ENCODE results near the gene SUPT4H1. TPM values are rescaled to one million over a fixed set of nuclear protein-coding genes. Genes with fewer than 3 reads are reported as not detected.

Gene SUPT4H1
- polyA plus RNA-seq, 1 donor (not counting 4 experiments of a cell fraction or from before 2014, with no cell fraction given) = 206 TPM

DNA sequence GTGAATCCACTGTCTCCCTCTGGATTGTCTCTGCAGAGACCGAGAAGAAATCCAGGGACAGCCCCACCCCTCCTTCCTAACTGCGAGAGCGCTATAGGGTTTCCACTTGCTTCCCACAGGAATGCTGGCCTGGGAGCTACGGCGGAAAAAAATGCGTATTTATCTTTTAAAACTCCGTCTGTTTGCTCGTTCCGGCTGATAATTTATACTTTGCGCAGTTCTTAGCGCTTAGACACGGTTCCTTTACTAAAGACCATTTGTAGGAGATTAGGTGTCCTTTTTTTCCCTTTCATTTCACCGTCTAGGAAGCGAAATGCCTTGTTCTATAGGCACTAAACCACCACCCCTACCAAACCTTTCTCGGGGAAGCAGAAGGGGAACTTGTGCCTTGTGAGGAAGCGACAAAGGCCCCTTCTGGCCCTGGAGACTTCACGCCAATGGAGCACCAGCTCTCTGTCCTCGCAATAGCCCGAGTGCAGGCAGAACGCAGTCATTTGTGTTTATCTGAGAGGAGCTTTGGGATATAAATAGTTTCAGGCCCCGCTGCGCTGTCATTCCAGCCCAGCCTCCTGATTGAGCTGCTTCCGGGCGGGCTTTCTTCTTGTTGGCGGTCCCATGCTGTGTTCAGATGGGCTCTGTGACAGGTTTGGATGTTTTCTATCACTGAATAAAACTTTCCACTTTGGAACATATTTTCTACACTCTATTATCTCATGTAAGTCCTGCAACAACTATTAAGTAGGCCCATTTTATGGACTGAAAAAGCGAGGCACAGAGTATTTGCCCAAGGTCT is 791 bp upstream of the SUPT4H1 start:
- H3K9ac ChIP-seq (ENCODE audit: control insufficient read depth, extremely low read depth, insufficient read depth, low read length) = peak overlapping the region; percentile 77

DNA sequence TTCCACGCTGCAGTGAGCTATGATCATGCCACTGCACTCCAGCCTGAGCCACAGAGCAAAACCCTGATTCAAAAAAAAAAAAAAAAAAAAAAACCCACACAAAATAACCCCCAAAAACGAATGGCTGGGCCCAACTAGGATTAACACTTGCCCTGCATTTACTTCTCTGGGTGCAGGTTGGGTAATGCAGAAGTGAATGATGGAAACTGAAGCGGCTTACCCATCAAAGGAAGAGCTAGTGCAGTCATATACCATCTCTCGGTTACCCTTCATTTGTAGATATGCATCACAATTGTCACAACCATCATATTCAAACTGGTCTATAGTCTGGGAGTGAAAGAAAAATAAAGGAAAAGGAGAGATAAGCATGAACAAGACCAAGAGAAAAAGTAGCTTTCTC is 819 bp downstream of the SUPT4H1 start:
- H3K9me3 ChIP-seq (ENCODE audit: control insufficient read depth, low read depth, low read length) = no peaks in the 10 kb centered on the region
- H3K4me3 ChIP-seq (ENCODE audit: control insufficient read depth in 2 of 3, extremely low read depth in 1 of 3, insufficient read depth in 2 of 3, low read depth in 1 of 3, low read length in 3 of 3) = peak overlapping the region; percentile 78 to 95 (median 82)
- H3K4me1 ChIP-seq (ENCODE audit: control insufficient read depth, extremely low read depth, insufficient read depth, low read length) = peaks cover 13% of the 10 kb centered on the region
- dilution Hi-C loops (cut with MboI; ENCODE audit: extremely low pct_ligation_motif_present, low sequenced_read_pairs) = no loop called here
- peak overlapping the region; percentile 77 for H3K27ac ChIP-seq (ENCODE audit: control insufficient read depth, insufficient read depth, low read length)
- peak overlapping the region; percentile 89 for H3K9ac ChIP-seq (ENCODE audit: control insufficient read depth, extremely low read depth, insufficient read depth, low read length)
- H2AFZ ChIP-seq (ENCODE audit: control insufficient read depth, low read length) = no peak overlapping the region
- H3K4me2 ChIP-seq (ENCODE audit: control insufficient read depth, extremely low read depth, insufficient read depth, low read depth, low read length) = peak overlapping the region; percentile 91
- no peaks in the 10 kb centered on the region for H3K27me3 ChIP-seq (ENCODE audit: control insufficient read depth, extremely low read depth, insufficient read depth, low read length)
- H3K79me2 ChIP-seq (ENCODE audit: control insufficient read depth, insufficient read depth, low read length) = peaks cover 17% of the 10 kb centered on the region
- H4K20me1 ChIP-seq (ENCODE audit: control insufficient read depth, extremely low read depth, insufficient read depth, low read length) = no peaks in the 10 kb centered on the region
- H3K36me3 ChIP-seq (ENCODE audit: control insufficient read depth in 2 of 2, extremely low read depth in 1 of 2, insufficient read depth in 2 of 2, low read length in 2 of 2) = peaks cover 21 to 34% of the 10 kb centered on the region in 2 experiments
- no peak for DNase-seq (ENCODE audit: low read depth, low spot score)
- no peak for TF ChIP-seq EZH2 (IDR thresholded peaks at IDR 0.05; ENCODE audit: low read length)
- TF ChIP-seq, protein P1, sequence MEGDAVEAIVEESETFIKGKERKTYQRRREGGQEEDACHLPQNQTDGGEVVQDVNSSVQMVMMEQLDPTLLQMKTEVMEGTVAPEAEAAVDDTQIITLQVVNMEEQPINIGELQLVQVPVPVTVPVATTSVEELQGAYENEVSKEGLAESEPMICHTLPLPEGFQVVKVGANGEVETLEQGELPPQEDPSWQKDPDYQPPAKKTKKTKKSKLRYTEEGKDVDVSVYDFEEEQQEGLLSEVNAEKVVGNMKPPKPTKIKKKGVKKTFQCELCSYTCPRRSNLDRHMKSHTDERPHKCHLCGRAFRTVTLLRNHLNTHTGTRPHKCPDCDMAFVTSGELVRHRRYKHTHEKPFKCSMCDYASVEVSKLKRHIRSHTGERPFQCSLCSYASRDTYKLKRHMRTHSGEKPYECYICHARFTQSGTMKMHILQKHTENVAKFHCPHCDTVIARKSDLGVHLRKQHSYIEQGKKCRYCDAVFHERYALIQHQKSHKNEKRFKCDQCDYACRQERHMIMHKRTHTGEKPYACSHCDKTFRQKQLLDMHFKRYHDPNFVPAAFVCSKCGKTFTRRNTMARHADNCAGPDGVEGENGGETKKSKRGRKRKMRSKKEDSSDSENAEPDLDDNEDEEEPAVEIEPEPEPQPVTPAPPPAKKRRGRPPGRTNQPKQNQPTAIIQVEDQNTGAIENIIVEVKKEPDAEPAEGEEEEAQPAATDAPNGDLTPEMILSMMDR (optimal IDR thresholded peaks at IDR 0.05 in 1 of 3, IDR thresholded peaks at IDR 0.05 in 1 of 3, conservative IDR thresholded peaks at IDR 0.05 in 1 of 3; ENCODE audit: extremely low read depth in 1 of 3, insufficient read depth in 2 of 3, low read length in 3 of 3) = no peak
- FAIRE-seq = no peak
- H3K9me1 ChIP-seq (ENCODE audit: control insufficient read depth, extremely low read depth, insufficient read depth, low read length) = no peaks in the 10 kb centered on the region

More for the DNA sequence above, 791 bp upstream of the SUPT4H1 start:
- Histone ChIP-seq H2AFZ (ENCODE audit: control insufficient read depth, low read length) (peak overlapping the region; percentile 41), H3K36me3 (ENCODE audit: control insufficient read depth in 2 of 2, extremely low read depth in 1 of 2, insufficient read depth in 2 of 2, low read length in 2 of 2) (peaks cover 29 to 31% of the 10 kb centered on the region in 2 experiments), H3K4me1 (ENCODE audit: control insufficient read depth, extremely low read depth, insufficient read depth, low read length) (peaks cover 13% of the 10 kb centered on the region), H3K27ac (ENCODE audit: control insufficient read depth, insufficient read depth, low read length) (peak overlapping the region; percentile 81), H3K9me3 (ENCODE audit: control insufficient read depth, low read depth, low read length) (no peaks in the 10 kb centered on the region), H3K4me2 (ENCODE audit: control insufficient read depth, extremely low read depth, insufficient read depth, low read depth, low read length) (peak overlapping the region; percentile 90), H3K9me1 (ENCODE audit: control insufficient read depth, extremely low read depth, insufficient read depth, low read length) (no peaks in the 10 kb centered on the region), H4K20me1 (ENCODE audit: control insufficient read depth, extremely low read depth, insufficient read depth, low read length) (no peaks in the 10 kb centered on the region), H3K4me3 (ENCODE audit: control insufficient read depth in 2 of 3, extremely low read depth in 1 of 3, insufficient read depth in 2 of 3, low read depth in 1 of 3, low read length in 3 of 3) (peak overlapping the region; percentile 70 to 95 (median 78)), H3K79me2 (ENCODE audit: control insufficient read depth, insufficient read depth, low read length) (peaks cover 17% of the 10 kb centered on the region), H3K27me3 (ENCODE audit: control insufficient read depth, extremely low read depth, insufficient read depth, low read length) (no peaks in the 10 kb centered on the region)
- dilution Hi-C loops (cut with MboI; ENCODE audit: extremely low pct_ligation_motif_present, low sequenced_read_pairs) = no loop called here
- peak; percentile 17 for DNase-seq (ENCODE audit: low read depth, low spot score)
- no peak for FAIRE-seq
- no peak for TF ChIP-seq EZH2 (IDR thresholded peaks at IDR 0.05; ENCODE audit: low read length)
- TF ChIP-seq, protein P1 (optimal IDR thresholded peaks at IDR 0.05 in 1 of 3, IDR thresholded peaks at IDR 0.05 in 1 of 3, conservative IDR thresholded peaks at IDR 0.05 in 1 of 3; ENCODE audit: extremely low read depth in 1 of 3, insufficient read depth in 2 of 3, low read length in 3 of 3) = no peak
